HPDE6-E6E7 (cell line): Measurements from ENCODE around the gene PLXNC1.
"Not testable (repeated sequence)": the region's sequence is repeated elsewhere in the genome, so short reads cannot be mapped to it uniquely, and the experiment has no call there.

Source experiments
- DNase-seq: peaks from one replicate; pipeline ENCODE4 v3.0.0; 2011; ENCODE audit warnings: missing footprints; ENCODE audit errors: extremely low spot score

Gene PLXNC1

GRCh38 chr12:94289461-94290312, 141.3 kb downstream of the PLXNC1 start:
- no peak for DNase-seq

DNA sequence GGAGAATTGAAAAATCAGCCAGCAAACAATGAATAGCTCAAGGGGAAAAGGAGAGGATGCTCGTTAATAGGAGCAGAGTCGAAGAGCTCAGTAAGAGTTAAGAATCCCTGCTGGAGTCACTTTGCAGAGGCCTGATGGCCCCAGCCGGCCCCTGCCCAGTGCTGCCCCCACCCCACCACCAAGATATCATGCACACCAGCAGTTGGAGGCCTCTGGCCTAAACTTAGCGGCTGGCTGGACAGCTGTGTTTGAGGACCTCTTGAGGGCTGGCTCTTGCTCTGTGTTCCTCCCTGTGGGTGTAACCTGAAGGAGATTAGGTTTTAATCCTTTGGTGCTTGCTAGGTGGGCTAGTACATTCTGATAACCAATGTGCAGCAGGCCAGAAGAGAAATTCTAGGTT, 142.0 kb downstream of the PLXNC1 start:
- no peak for DNase-seq

GRCh38 chr12:94297096-94297699, 148.8 kb downstream of the PLXNC1 start:
- no peak for DNase-seq

GRCh38 chr12:94297876-94298505, 149.6 kb downstream of the PLXNC1 start:
- no peak for DNase-seq

DNA sequence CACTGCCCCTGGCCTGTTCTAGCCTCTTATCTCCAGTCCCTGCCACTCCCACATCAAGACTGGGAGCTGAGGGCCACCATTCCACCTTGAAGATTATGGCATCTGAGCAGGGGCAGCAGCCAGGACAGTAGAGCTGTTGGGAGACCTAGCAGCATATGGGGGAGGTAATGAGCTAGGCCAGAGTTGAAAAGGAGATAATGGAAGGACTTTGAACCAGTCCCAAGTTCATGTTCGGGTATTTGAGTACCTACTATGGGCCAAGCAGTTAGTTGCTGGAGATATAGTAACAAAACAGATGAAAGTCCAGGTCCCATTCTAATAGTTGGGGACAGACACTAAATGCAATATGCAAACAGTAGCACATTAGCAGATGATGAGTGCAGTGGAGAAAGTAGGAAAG, 151.5 kb downstream of the PLXNC1 start:
- no peak for DNase-seq

DNA sequence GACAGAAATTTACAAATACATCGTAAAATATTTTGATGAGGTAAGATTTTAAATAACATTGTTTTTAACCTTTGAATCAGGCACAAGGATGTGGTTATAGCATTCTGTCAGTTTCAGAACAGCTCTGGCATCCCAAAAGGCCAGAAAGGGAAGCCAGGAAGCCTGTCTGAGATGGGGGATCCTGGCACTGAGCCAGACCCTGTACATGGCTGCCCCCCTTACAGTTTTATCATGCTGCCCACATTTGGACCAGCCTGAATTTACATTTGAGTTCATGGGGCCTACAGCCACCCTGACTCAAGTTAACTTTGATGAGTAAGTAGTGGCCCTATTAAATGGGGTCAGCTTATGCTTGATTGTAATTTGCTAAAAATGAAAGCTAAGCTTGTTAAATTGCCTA, 155.6 kb downstream of the PLXNC1 start:
- no peak for DNase-seq

GRCh38 chr12:94304566-94305061, 156.2 kb downstream of the PLXNC1 start:
- DNase-seq: no peak

DNA sequence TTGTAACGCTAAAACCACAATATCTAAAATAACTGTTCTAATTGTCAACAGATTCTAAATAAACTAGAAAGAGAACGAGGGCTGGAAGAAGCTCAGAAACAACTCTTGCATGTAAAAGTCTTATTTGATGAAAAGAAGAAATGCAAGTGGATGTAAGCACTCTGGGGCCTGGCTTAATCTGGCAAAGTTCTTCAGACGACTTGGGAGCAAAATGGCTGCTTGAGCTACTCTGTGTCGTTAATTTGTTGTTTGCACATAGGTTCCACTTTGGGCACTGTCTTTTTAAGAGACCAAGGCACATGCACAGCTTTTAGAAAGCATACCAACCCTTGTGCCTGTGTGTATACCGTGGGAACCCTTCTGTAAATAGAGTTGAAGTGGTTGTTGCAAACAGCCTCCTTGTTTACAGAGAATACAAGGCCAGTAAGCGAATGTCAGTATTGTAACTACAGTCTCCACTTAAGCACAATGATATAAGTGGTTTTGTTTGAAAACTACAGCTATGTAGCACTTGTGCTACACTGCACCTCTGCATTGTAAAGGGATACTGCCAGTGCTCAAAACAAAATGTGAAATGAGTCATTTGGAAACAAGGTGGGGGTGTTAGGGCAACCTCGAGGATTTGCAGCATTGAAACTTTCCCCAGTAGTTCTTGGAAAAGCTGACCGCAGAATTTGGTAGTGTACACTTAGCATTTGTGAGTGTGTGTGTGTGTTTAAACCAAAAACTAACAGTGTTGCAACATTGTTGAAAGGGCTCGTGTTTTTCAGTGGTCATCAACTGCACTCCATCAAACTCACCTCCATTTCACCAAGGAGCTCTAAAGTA, 157.0 kb downstream of the PLXNC1 start:
- no peak for DNase-seq

DNA sequence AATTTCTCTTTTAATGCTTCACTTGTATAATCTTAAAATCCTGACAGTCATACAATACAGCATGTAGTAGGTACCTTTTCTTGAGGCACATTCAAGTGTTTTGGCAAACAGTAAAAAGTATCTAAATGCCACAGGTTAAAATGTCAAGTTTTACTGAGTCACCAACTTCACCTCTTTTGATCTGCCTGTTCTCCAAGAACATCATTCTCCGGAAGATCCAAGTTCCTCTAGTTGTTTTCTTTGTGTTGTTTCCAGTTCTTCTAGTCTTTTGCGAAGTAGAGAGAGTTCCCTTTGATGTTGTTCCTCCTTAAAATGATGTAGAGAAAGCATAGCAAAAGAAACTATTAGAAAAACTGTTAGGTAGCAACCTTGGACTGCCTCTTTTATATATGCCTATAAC, 160.2 kb downstream of the PLXNC1 start:
- no peak for DNase-seq

DNA sequence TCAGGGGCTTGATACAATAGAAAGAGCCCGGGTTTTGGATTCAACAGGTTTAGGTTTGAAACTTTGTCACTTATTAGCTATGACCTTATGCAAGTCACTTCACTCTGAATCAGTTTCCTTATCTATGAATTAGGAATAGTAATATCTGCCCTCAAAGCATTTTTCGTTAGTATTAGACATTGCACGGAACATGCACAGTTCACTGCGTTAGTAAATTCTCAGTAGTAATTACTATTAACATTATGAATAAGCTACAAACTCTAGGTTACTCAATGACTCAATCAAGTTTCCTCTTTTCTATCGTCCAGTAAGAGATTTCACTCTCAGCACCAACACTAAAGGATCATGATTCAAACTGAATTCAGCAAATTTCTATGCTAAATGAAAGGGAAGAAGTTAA, 161.0 kb downstream of the PLXNC1 start:
- DNase-seq: no peak

DNA sequence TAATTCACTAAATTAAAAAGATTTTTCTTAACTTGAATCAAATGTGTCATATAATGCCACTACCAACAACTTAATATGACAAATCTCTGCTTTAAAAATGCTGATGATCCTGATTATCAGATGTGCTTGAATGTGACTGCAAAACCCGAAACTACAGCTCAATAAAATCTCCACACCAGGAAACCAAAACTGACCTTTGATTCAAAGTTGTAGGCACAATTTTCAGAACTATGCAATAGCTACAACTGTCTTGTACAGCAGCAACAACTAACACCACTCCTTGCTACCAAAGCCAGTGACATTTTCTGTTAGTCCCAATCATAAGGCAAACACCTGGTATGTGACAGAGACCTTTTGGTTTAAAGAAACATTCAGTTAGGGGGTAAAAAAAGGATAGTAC, 164.0 kb downstream of the PLXNC1 start:
- no peak for DNase-seq

GRCh38 chr12:94316600-94316999, 168.2 kb downstream of the PLXNC1 start:
- not testable (repeated sequence) for DNase-seq

DNA sequence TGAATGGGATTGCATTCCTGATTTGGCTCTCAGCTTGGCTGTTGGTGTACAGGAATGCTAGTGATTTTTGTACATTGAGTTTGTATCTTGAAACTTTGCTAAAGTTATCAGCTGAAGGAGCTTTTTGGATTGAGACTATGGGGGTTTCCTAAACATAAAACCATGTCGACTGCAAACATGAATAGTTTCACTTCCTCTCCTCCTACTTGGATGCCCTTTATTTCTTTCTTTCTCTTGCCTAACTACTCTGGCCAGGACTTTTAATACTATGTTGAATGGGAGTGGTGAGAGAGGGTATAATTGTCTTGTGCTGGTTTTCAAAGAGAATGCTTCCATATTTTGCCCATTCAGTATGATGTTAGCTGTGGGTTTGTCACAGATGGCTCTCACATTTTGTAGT, 169.8 kb downstream of the PLXNC1 start:
- no peak for DNase-seq

- DNase-seq: no peak
These were observed 171.7 kb downstream of the PLXNC1 start for GRCh38 chr12:94320109-94320508.

- DNase-seq: no peak
These were observed 174.0 kb downstream of the PLXNC1 start for GRCh38 chr12:94322346-94322745.

DNA sequence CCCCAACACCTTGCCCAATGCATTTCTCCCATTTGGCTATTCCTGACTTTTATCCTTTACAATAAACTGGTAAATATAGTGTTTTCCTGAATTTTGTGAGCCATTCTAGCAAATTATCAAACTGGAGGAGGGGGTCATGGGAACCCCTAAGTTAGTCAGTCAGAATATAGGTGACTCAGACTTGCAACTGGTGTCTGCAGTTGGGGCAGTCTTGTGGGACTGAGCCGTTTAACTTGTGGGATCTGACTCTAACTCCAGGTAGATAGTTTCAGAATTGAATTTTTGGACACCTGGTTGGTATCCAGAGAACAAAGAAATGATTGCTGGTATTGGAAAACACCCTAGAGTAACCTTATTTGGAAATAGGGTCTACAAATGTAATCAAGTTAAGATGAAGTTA, 177.9 kb downstream of the PLXNC1 start:
- no peak for DNase-seq

DNA sequence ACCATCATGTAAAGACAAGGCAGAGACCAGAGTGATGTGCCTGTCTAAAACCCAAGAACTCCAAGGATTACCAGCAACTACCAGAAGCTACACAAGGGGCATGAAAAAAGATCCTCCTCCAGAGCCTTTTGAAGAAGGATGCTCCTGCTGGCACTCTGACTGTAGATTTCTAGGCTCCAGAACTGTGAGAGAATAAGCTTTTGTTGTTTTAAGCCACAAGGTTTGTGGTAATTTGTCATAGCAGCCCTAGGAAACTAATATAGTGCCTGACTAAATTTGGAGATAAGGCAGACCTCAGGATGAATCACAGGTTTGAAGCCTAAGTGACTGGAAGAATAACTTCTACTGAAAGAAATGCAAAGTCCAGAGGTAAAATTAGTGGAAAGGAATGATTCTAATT, 178.3 kb downstream of the PLXNC1 start:
- no peak for DNase-seq

DNA sequence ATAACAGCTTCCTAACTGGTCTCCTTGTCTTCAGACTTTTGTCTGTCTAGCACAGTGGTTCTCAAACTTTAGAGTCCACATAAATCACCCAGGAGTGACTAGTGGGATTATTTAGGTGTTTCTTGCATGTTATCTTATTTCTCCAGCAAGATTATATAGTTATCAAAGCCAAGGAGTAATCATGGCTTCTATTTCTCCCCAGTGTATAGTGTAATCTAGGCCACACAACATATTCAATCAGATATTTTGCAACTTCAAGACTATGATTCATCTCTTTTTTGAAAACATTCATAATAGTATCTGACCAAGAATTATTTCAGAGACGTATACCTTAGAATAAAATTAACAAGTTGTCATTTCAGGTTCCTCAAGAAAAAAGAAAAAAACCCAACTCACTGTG, 179.4 kb downstream of the PLXNC1 start:
- no peak for DNase-seq

DNA sequence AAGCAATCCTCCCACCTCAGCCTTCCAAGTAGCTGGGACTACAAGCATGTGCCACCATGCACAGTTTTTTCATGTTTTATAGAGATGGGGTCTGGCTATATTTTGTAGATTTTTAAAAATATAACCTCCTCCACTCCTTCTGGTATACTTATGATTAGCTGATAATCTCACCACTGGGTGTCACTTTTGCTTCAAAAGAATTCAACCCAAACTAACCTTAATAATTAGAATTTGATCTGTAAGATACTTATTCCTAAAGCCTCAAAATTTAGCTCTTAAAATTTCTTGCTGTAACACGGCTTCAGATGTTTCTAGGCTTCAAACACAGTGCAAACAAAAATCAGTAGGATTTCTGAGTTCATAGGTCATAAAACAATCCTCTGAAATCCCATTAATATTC, 181.0 kb downstream of the PLXNC1 start:
- no peak for DNase-seq

GRCh38 chr12:94333396-94333795, 185.0 kb downstream of the PLXNC1 start:
- DNase-seq: no peak

DNA sequence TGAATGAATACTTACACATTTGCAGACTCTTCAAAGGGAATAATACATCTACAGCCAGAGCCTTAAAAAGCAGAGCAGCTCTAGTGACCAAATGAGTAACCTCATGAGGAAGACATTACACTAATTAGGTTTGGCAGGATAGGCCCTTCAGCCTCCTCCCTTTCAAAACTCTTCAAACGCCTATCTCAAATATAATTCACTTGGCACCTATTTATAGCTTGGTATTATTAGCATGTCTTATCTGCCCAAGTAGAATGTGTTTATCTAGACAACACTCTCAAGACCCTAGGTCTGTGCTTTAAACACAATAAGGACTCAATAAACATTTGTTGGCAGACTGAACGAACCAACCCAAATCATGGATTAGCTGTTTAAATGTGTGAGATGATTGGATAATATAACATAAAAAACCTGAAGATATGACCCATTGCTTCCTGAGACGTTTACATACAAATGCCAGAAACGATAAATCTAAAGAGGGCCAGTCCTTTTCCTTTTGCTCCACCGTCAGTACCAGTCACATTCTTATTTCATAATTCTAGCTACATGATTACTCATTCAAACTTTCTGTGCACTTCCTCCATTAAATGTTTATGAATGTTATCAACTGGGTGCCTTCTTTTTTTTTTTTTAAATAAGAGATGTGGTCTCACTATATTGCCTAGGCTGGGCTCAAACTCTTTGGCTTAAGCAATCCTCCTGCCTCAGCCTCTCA, 188.0 kb downstream of the PLXNC1 start:
- DNase-seq: no peak
